Sigmoid colon (tissue), 3 donors: ENCODE data around the gene HRH1.

ENCODE experiments used
- POLR2A ChIP-seq, 2 donors: fragments of 450-650 bp; IDR thresholded peaks; one replicate each; pipeline ENCODE4 v1.6.1; 2016; ENCODE audit warnings: antibody characterized with exemption in 2 of 2, mild to moderate bottlenecking in 2 of 2, moderate library complexity in 2 of 2
- TF ChIP-seq, protein P1 (sequence below), 4 experiments: fragments of 450-650 bp in 3 of 4; fragments of 200-600 bp in 1 of 4; IDR thresholded peaks; one replicate each; pipeline ENCODE4 v1.5.1; 2016 to 2019; ENCODE audit warnings: antibody characterized with exemption in 4 of 4, mild to moderate bottlenecking in 3 of 4, moderate library complexity in 2 of 4

GRCh38 chr3:11159421-11159904, 5.2 kb downstream of the HRH1 start:
- TF ChIP-seq, protein P1, sequence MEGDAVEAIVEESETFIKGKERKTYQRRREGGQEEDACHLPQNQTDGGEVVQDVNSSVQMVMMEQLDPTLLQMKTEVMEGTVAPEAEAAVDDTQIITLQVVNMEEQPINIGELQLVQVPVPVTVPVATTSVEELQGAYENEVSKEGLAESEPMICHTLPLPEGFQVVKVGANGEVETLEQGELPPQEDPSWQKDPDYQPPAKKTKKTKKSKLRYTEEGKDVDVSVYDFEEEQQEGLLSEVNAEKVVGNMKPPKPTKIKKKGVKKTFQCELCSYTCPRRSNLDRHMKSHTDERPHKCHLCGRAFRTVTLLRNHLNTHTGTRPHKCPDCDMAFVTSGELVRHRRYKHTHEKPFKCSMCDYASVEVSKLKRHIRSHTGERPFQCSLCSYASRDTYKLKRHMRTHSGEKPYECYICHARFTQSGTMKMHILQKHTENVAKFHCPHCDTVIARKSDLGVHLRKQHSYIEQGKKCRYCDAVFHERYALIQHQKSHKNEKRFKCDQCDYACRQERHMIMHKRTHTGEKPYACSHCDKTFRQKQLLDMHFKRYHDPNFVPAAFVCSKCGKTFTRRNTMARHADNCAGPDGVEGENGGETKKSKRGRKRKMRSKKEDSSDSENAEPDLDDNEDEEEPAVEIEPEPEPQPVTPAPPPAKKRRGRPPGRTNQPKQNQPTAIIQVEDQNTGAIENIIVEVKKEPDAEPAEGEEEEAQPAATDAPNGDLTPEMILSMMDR (IDR thresholded peaks at IDR 0.05), result no peak
- TF ChIP-seq POLR2A (IDR thresholded peaks at IDR 0.05), result no peak
